Panc1 (cell line): ENCODE measurements around the gene TACC2.

Source experiments
- CTCF ChIP-seq: fragments of 450-650 bp; IDR thresholded peaks from 2 replicates; pipeline ENCODE4 v1.5.1; 2017; ENCODE audit warnings: mild to moderate bottlenecking
- POLR2AphosphoS5 ChIP-seq: IDR thresholded peaks from 2 replicates; pipeline ENCODE4 v1.6.1; 2012; ENCODE audit warnings: mild to moderate bottlenecking, low read depth, low read length, moderate library complexity
- TCF7L2 ChIP-seq: IDR thresholded peaks from 2 replicates; pipeline ENCODE4 v1.6.1; 2011; ENCODE audit warnings: mild to moderate bottlenecking, low read depth, low read length, inconsistent platforms

DNA sequence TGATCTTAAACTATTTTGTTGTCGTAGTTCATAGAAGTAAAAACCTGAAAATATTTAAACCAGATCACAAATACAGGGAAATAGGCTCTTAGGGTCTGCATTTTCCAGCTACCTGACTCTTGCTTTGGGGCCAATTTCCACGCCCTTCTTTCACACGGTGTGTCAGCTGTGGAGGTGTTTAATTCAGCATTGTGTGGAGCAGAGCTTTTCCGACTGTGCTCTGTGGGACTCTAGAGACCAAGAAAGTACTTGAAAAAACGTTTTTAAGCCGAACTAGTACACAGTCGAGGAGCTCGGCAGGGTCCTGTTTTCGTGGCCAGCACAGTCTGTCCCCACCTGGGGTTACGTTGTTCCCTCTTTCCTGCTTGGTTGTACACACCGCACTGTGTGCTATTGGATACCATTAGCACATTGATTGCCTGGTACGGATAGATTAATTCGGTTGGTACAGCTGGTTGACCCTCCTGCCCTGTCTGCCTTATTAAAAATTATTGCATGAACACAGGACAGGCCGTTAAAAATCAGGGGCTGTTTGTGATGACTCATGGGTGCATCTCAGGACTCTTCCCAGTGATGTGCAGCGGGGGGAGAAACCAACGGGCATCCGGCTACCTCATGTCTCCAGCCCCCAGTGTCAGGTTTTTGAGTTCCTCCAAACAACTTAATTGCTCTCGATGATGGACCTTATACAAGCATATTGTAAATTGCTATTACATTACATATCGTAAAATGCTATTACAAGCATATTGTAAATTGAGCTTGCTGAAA, 201.4 kb downstream of the TACC2 start:
- TF ChIP-seq TCF7L2 (no peak), CTCF (no peak), POLR2AphosphoS5 (no peak)
